Stimulated activated effector memory CD8-positive, alpha-beta T cell treated with anti-CD3 and anti-CD28 coated beads, Interleukin-12 subunit alpha, Interleukin-12 subunit beta, amount 100 ng/mL, for 72 hours (primary cell): Measurements from ENCODE around the gene WDPCP.
"Not testable (repeated sequence)": the region's sequence is repeated elsewhere in the genome, so short reads cannot be mapped to it uniquely, and the experiment has no call there.

Source experiments
- ATAC-seq: fragments of 150-1000 bp; cut with Tn5 transposase; 2 replicates; pipeline ENCODE4 v1.10.0; 2021
- DNase-seq, 2 donors: peaks; one replicate each; pipeline ENCODE4 v3.0.0; 2021 to 2022; ENCODE audit warnings: low spot score in 2 of 2
- H3K27ac Mint-ChIP-seq: one replicate; pipeline ENCODE4 v1.8.0; 2022; ENCODE audit warnings: mild to moderate bottlenecking, mixed read lengths
- H3K36me3 Mint-ChIP-seq: one replicate; pipeline ENCODE4 v1.8.0; 2022; ENCODE audit warnings: mild to moderate bottlenecking, mixed read lengths
- H3K4me1 Mint-ChIP-seq: one replicate; pipeline ENCODE4 v1.8.0; 2022; ENCODE audit warnings: mixed read lengths
- H3K4me3 Mint-ChIP-seq: one replicate; pipeline ENCODE4 v1.8.0; 2022; ENCODE audit warnings: mild to moderate bottlenecking, mixed read lengths
- H3K9me3 Mint-ChIP-seq: one replicate; pipeline ENCODE4 v1.8.0; 2022; ENCODE audit warnings: mixed read lengths

The WDPCP gene, protein sequence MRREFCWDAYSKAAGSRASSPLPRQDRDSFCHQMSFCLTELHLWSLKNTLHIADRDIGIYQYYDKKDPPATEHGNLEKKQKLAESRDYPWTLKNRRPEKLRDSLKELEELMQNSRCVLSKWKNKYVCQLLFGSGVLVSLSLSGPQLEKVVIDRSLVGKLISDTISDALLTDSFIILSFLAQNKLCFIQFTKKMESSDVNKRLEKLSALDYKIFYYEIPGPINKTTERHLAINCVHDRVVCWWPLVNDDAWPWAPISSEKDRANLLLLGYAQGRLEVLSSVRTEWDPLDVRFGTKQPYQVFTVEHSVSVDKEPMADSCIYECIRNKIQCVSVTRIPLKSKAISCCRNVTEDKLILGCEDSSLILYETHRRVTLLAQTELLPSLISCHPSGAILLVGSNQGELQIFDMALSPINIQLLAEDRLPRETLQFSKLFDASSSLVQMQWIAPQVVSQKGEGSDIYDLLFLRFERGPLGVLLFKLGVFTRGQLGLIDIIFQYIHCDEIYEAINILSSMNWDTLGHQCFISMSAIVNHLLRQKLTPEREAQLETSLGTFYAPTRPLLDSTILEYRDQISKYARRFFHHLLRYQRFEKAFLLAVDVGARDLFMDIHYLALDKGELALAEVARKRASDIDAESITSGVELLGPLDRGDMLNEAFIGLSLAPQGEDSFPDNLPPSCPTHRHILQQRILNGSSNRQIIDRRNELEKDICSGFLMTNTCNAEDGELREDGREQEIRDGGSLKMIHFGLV

DNA sequence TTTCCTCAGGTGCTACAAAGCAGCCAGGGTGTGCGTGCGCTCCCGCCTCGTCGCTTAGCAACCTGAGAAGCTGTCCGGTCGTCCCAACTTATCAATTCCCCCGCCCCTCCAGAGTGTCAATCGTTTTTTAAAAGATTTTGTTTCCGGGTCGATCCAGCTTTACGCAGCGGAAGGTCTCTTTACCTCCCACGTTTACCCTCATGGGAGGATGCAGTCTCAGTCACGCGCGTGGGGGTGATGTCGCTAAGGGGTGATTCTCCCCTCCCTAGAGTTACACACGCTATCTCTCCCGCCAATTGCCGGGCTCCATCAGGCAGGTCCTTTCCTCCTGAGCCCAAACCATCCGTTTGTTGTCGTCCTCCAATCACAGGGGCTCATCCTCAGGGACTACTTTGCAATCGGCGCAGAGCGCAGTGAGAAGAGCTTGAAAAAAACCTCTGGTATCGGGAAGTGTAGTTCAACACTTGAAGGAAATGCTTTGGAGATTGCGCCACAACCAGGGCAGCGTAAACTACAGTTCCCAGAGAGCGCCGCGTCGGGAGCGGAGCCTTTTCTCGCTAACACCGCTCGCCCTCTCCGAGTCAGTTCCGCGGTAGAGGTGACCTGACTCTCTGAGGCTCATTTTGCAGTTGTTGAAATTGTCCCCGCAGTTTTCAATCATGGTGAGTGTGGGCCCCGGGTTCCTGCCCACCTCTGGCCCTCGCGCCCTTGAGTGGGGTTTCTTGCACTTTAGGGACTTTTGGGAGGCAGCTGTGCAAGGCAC lies at the start of gene WDPCP, which contains the start of gene MDH1:
Gene WDPCP, minus strand, starts transcription at position 93 of the 763 bp plus-strand sequence. CDS start 206 bp downstream, outside the sequence.
Gene MDH1, plus strand, starts transcription at position 579 of the 763 bp plus-strand sequence. Its CDS starts 81 bp downstream, at position 660.
- H3K4me1 Mint-ChIP-seq: peaks cover 27% of the 10 kb centered on the region
- ATAC-seq: peak; percentile 95
- H3K36me3 Mint-ChIP-seq: peaks cover 21% of the 10 kb centered on the region
- H3K27ac Mint-ChIP-seq: peak within 1 kb of the TSS; percentile 91
- peak within 1 kb of the TSS; percentile 88 for H3K4me3 Mint-ChIP-seq
- H3K9me3 Mint-ChIP-seq: no peaks in the 10 kb centered on the region
- peak; percentile 76 to 95 for DNase-seq

DNA sequence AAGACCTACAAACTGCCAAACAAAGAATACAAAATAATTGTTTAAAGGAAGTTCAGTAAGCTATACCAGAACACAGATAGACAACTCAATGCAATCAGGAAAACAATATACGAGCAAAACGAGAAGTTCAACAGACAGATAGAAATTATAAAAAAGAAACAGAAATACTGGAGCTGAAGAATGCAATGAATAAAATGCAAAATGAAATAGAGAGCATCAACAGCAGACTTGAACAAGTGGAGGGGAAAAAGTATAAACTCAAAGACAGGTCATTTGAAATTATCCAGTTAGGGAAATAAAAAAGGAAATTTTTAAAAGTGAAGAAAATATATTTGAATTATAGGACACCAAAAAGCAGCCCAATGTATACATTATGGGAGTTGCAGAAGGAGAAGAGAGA lies 44.1 kb upstream of the WDPCP start:
- Mint-ChIP-seq H3K27ac (no peak overlapping the region), H3K4me3 (no peak overlapping the region), H3K4me1 (no peaks in the 10 kb centered on the region), H3K9me3 (peaks cover 25% of the 10 kb centered on the region), H3K36me3 (no peaks in the 10 kb centered on the region)
- ATAC-seq (no peak), DNase-seq (no peak)

DNA sequence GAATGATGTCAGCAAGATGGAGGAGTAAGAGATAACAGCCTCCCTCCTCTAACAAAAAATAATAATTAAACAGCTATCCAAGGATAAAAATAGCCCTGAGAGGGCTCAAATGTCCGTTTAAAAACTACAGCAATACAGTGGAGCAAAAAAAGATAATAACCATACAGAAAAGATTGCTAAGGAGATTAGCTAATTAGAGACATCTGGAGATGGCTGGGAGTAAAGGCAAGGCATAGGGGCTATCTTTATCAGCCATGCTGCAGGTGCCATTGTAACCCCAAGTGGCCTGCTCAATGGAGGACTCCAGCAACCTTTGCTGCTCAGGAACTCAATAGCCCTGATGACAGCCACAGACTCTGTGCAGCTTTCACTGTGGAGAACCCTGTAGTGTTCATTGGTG lies 43.2 kb upstream of the WDPCP start:
- no peak overlapping the region for H3K27ac Mint-ChIP-seq
- H3K4me1 Mint-ChIP-seq: no peaks in the 10 kb centered on the region
- ATAC-seq (no peak), DNase-seq (no peak)
- no peak overlapping the region for H3K4me3 Mint-ChIP-seq
- peaks cover 25% of the 10 kb centered on the region for H3K9me3 Mint-ChIP-seq
- no peaks in the 10 kb centered on the region for H3K36me3 Mint-ChIP-seq

DNA sequence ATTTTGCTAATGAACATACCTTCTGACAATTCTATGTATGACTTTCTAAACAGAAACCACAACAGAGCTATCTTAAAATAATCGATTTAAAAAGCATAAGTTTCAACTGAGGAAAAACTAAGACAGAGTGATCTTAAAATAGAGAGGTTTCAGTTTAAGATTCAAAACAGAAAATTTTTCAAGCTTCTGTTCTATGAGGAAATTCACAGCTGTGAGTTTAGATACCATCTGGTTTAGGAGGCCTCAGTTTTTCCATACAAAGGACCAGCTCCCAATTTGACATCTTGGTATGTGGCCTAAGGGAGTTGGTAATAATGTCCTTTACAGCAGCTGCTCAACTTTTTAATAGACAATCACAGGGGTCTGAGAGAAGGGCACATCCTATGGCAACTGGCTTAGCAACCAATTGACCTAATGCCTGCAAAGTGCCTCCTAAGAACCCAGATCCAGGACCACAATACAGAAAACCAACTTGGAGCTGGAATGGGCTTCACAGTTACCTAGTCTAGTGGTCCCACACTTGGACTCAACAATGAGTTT lies 40.2 kb upstream of the WDPCP start:
- DNase-seq (no peak), ATAC-seq (no peak)
- H3K4me1 Mint-ChIP-seq: no peaks in the 10 kb centered on the region

DNA sequence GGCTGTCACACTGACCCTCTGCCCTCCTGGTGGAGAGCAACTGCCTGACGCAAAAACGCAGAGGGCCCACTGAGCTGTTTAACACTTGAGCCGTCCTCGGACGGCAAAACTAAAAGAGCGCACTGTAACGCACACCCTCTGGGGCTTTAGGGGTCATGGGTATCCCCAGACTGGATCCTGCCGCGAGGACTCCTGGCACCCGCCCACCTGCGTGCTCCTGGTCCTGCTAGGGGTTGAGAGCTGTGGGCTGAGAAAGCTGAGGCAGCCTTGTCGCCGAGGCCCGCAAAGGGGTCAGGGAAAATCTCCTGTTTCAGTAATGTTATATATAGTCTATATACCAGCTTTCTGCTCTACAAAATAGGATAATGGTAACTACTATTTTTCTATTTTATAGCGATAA lies 39.6 kb upstream of the WDPCP start:
- H3K9me3 Mint-ChIP-seq: peaks cover 17% of the 10 kb centered on the region
- no peak for DNase-seq
- no peaks in the 10 kb centered on the region for H3K36me3 Mint-ChIP-seq
- no peak overlapping the region for H3K27ac Mint-ChIP-seq
- ATAC-seq: no peak
- no peak overlapping the region for H3K4me3 Mint-ChIP-seq
- no peaks in the 10 kb centered on the region for H3K4me1 Mint-ChIP-seq

More for the DNA sequence above, 40.2 kb upstream of the WDPCP start:
- Mint-ChIP-seq H3K9me3 (peaks cover 19% of the 10 kb centered on the region), H3K36me3 (no peaks in the 10 kb centered on the region), H3K27ac (no peak overlapping the region), H3K4me3 (no peak overlapping the region)

DNA sequence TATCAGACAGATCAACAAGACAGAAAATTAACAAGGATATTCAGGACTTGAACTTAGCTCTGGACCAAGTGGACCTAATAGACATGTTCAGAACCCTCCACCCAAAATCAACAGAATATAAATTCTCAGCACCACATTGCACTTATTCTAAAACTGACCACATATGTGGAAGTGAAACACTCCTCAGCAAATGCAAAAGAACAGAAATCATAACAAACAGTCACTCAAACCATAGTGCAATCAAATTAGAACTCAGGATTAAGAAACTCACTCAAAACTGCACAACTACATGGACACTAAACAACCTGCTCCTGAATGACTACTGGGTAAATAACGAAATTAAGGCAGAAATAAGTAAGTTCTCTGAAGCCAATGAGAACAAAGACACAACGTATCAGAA lies 35.5 kb upstream of the WDPCP start:
- DNase-seq, H3K4me3 Mint-ChIP-seq, H3K36me3 Mint-ChIP-seq, H3K4me1 Mint-ChIP-seq, ATAC-seq, H3K27ac Mint-ChIP-seq, H3K9me3 Mint-ChIP-seq: not testable (repeated sequence)

DNA sequence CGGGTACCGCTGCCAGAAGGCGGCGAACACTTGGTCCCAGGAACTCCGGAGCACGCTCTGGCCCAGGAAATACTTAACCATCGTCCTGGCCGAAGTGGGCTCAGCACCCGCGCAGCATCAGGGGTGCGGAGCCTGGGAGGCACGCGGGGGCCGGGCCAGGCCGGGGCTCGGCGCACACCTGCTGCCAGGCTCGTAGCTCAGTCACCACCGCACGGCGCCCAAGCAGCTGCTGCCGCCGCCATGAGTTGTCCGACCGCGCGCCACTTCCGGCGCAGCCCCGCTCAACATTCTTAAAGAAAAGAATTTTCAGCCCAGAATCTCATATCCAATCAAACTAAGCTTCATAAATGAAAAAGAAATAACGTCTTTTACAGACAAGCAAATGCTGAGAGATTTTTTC lies 34.5 kb upstream of the WDPCP start:
- Mint-ChIP-seq H3K9me3 (no peaks in the 10 kb centered on the region), H3K27ac (no peak overlapping the region), H3K4me1 (no peaks in the 10 kb centered on the region), H3K36me3 (no peaks in the 10 kb centered on the region), H3K4me3 (no peak overlapping the region)
- no peak for ATAC-seq
- no peak for DNase-seq

DNA sequence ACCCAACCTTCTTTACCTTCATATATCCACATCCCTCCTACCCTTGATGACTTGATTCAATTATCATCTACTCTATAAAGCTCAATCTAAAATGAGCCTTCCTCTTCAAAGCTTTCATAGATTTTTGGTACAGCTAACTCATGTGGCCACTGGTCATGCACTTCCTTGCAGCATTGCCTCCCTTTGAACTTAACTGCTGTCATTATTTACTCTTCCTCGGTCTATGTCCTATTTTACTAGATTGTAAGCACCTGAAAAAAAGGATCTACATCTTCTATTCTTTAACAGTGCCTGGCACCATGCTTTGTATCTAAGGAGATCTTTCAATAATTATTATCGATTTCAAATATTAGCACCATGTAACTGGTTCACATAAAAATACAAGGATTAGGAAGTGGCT lies 31.1 kb upstream of the WDPCP start:
- ATAC-seq (no peak), DNase-seq (no peak)
- H3K36me3 Mint-ChIP-seq: no peaks in the 10 kb centered on the region
- H3K4me1 Mint-ChIP-seq: no peaks in the 10 kb centered on the region
- H3K27ac Mint-ChIP-seq: no peak overlapping the region
- H3K4me3 Mint-ChIP-seq: no peak overlapping the region
- no peaks in the 10 kb centered on the region for H3K9me3 Mint-ChIP-seq

DNA sequence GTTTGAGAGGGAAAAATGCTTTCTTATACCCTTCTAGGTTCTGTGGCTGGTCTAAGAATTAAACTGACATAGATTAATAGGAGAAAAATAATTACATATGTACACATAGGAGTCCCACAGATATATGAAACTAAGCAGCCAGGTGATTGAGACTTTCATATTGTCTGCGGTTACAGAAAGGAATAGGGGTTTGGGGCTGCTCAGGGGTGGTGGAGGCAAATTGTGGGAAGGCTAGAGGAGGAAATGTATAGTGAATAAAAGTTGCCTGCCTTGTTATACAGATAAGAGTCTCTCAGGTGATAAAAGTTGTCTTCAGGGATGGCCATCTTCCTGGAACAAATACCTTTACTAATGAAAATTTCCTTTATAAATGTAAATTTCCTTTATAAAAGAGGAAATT lies 29.1 kb upstream of the WDPCP start:
- ATAC-seq (no peak), DNase-seq (no peak)
- Mint-ChIP-seq H3K9me3 (no peaks in the 10 kb centered on the region), H3K27ac (no peak overlapping the region), H3K4me1 (no peaks in the 10 kb centered on the region), H3K4me3 (no peak overlapping the region), H3K36me3 (no peaks in the 10 kb centered on the region)

DNA sequence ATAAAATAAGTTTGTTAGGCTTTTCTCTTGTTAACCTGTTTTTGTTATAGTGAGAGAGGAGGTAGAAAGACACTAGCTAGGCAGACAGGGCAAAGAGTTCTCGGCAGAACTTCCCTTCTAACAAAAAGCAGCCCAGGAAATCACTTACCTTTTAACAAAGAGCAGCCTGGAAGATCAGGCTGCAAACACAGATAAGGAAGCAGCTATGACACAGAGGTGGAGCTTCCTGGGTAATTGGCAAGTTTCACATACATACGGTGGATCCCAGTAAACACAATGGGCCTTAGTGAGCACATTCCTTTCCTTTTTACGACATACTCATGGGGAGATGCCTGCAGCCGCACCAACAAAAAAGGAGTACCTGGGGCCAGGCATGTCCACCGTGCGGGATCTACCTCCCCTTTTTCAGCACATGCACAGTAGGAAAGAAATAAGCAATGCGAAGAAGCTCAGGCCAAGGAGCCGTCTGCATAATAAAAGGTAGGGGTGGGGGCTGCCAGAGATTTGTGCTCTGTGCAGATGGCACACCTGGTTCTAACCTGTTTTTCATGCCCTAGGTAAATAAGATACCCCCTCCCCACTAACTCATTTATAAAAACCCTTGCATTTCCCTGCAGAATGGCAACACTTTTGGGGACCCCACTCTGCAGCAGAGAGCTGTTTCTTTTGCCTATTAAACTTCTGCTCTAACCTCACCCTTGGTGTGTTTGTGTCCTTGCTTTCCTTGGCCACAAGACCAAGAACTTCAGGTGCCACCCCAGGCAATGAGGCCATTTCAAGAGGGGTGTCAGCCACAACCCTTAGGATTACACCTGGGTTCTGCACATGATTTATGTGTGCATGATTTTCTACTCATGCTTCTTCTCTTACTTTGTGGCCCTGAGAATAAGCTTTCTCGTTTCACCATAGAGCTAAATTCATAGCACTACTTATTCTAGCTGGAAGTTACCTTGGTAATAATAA lies 27.0 kb upstream of the WDPCP start:
- H3K9me3 Mint-ChIP-seq: no peaks in the 10 kb centered on the region
- ATAC-seq: no peak
- DNase-seq: no peak
- H3K27ac Mint-ChIP-seq: no peak overlapping the region
- no peak overlapping the region for H3K4me3 Mint-ChIP-seq
- H3K4me1 Mint-ChIP-seq: no peaks in the 10 kb centered on the region
- H3K36me3 Mint-ChIP-seq: no peaks in the 10 kb centered on the region

DNA sequence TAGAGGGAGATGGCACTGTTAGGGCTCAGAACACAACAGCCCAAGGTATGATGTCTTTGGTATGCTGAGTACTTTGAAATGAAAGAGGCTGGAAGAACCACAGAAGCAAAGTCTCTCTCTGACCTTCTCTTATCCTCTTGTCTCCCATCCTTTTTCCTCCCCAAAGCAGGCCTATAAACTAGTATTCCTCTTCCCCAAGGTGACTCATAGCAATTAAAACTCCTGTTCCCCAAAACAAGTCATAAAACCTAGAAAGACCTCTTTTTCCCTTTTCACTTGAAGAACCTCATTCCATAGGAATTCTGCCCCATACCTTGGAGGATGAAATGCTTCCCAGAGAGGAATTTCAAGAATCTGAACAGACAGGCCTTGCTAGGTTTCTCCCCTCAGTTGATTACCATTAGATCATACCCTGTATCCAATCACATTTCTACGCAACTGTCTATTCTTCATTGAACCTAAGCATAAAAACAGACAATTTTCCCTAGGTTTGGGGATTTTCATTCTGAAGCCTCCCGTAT lies 26.2 kb upstream of the WDPCP start:
- no peaks in the 10 kb centered on the region for H3K9me3 Mint-ChIP-seq
- no peak overlapping the region for H3K27ac Mint-ChIP-seq
- H3K4me3 Mint-ChIP-seq: no peak overlapping the region
- DNase-seq (no peak), ATAC-seq (no peak)
- no peaks in the 10 kb centered on the region for H3K4me1 Mint-ChIP-seq
- no peaks in the 10 kb centered on the region for H3K36me3 Mint-ChIP-seq

DNA sequence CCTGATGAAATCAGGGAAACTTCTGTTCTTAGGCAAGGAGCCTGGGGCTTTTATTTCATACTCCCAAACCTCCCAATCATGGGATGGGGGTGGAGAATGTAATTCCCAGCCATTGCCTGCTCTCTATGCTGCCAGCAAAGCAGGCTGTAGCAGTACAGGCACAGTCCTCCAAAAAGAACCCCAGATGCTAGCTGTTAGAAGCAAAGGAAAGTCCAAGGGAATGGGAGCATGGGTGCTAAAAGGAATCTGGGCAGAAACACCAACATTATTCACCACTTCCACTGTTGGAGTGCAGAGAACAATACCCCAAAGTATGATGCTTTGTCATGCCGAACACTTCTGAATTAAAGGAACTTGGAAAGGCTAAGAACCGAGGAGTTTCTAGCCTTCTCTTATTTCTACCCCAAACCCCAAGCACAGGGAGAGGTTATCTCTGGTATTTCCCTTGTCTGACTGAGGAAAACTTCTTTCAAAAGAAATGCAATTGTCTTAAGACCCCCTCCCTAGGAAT lies 25.2 kb upstream of the WDPCP start:
- DNase-seq (no peak), ATAC-seq (no peak)
- Mint-ChIP-seq H3K27ac (no peak overlapping the region), H3K36me3 (no peaks in the 10 kb centered on the region), H3K9me3 (no peaks in the 10 kb centered on the region), H3K4me3 (no peak overlapping the region), H3K4me1 (no peaks in the 10 kb centered on the region)

DNA sequence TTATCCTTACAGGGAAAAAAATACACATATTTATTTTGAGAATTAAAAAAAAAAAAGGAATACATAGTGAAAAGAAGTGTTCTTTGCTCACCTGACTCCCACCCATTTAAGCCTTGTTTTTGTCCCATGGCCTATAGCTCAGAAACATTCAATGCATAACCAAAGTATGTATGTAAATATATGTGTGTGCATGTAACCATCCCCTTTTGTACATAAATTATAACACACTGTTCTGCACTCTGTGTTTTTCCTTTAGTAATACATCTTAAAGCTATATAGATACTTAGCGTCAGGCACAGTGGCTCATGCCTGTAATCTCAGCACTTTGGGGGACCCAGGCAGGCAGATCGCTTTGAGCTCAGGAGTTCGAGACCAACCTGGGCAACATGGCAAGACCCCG lies 22.2 kb upstream of the WDPCP start:
- H3K36me3 Mint-ChIP-seq: peaks cover 21% of the 10 kb centered on the region
- H3K27ac Mint-ChIP-seq: no peak overlapping the region
- no peaks in the 10 kb centered on the region for H3K4me1 Mint-ChIP-seq
- H3K9me3 Mint-ChIP-seq: no peaks in the 10 kb centered on the region
- DNase-seq (no peak), ATAC-seq (no peak)
- H3K4me3 Mint-ChIP-seq: no peak overlapping the region

DNA sequence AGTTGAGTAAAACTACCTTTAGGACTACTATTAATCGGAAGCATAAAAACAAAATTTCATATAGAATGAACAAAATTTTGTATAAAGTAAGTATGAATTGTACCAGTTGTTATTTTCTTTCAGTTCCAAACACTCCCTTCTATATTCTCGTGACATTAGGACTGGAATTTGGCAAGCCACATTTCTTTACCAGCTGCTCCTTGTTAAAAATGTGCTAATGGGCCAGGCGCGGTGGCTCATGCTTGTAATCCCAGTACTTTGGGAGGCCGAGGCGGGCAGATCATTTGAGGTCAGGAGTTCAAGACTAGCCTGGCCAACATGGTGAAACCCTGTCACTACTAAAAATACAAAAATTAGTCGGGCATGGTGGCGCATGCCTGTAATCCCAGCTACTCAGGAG lies 20.6 kb upstream of the WDPCP start:
- not testable (repeated sequence) for ATAC-seq, DNase-seq, H3K27ac Mint-ChIP-seq, H3K9me3 Mint-ChIP-seq, H3K4me3 Mint-ChIP-seq, H3K4me1 Mint-ChIP-seq
- H3K36me3 Mint-ChIP-seq: peaks cover 38% of the 10 kb centered on the region
